ENCODE measurements around the gene AKR1C1. TPM values are rescaled to one million over a fixed set of nuclear protein-coding genes. Genes with fewer than 3 reads are reported as not detected.

The AKR1C1 gene
- total and polyA plus RNA-seq, 9 of the 15 experiments (the other 6 are each of a cell fraction or from before 2014, with no cell fraction given) = 43.5 to 180 (median 82.4) TPM

DNA sequence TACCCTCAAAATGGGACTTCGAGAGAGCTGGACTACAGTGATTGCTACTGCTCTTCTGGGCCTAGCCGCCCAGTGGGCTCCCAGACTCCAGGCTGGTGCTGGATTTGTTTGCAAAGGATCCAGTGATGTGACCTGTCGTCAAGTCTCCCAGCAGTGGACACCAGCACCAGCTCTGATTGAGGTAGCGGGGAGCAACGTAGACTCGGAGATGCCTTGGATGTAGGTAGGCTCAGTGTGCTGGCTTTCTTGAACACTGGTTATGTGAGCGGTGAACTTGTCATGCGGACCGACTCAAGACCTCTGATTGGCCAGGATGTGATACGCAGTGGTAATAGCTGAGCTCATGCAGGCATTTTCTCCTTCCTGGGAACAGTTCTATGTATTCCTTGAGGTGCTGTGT lies 21.0 kb downstream of the AKR1C1 start:
- in situ Hi-C loops (cut with MboI) = loop anchor here (5.0 kb wide), 2 partner anchors 137 to 298 kb away; no protein-coding TSS in a partner anchor
- WGBS (ENCODE audit: insufficient coverage, low coverage, missing lambda C conversion rate) = 86% methylated on average over 10 of the region's 10 CpGs
- Histone ChIP-seq H3K9me3 (replicated peaks; ENCODE audit: control insufficient read depth, insufficient read depth, low read depth, low read length) (no peaks in the 10 kb centered on the region; the same call in 1 of the 2 replicates), H3K4me2 (ENCODE audit: insufficient read depth, low read length) (no peak overlapping the region), H3K9me1 (ENCODE audit: control insufficient read depth, insufficient read depth, low read length) (no peaks in the 10 kb centered on the region), H3K27me3 (ENCODE audit: control insufficient read depth in 2 of 2, insufficient read depth in 2 of 2, low read length in 2 of 2) (no peaks in the 10 kb centered on the region), H3K36me3 (ENCODE audit: control insufficient read depth, insufficient read depth, low read length) (no peaks in the 10 kb centered on the region), H3K79me2 (ENCODE audit: control insufficient read depth, insufficient read depth, low read length) (no peaks in the 10 kb centered on the region), H3K4me1 (replicated peaks in 1 of 2; ENCODE audit: control insufficient read depth in 2 of 2, insufficient read depth in 2 of 2, low read length in 2 of 2) (peaks cover 18 to 20% of the 10 kb centered on the region in 2 experiments; a peak in 4 of 5 replicates), H3K4me3 (no peak overlapping the region), H3K9ac (ENCODE audit: insufficient read depth in 1 of 2, low read depth in 2 of 2, low read length in 2 of 2) (no peak overlapping the region), H4K20me1 (replicated peaks; ENCODE audit: control insufficient read depth, insufficient read depth, low read length) (no peaks in the 10 kb centered on the region), H3K27ac (ENCODE audit: extremely low read depth, low read depth, low read length) (no peak overlapping the region), H2AFZ (ENCODE audit: low read depth, low read length) (no peak overlapping the region)
- DNase-seq (ENCODE audit: extremely low read depth in 1 of 4, low spot score in 3 of 4) (no peak), FAIRE-seq (no peak), ATAC-seq (no peak)
- ChIA-PET CTCF (ENCODE audit: low intra/inter-chr PET ratio) (no interaction called here), POLR2A (interaction anchor here (0.6 to 1.3 kb wide), 2 partner anchors 116 to 1218 kb away, joined by 3 to 4 read pairs; no protein-coding TSS in a partner anchor)
- no TSS peak for BruUV-seq (replicated peaks)
- intact Hi-C loops (cut with micrococcal nuclease) = loop anchor here (5.0 to 10.0 kb wide), 4 partner anchors 88 to 451 kb away; no protein-coding TSS in a partner anchor
- TF ChIP-seq, protein P1, sequence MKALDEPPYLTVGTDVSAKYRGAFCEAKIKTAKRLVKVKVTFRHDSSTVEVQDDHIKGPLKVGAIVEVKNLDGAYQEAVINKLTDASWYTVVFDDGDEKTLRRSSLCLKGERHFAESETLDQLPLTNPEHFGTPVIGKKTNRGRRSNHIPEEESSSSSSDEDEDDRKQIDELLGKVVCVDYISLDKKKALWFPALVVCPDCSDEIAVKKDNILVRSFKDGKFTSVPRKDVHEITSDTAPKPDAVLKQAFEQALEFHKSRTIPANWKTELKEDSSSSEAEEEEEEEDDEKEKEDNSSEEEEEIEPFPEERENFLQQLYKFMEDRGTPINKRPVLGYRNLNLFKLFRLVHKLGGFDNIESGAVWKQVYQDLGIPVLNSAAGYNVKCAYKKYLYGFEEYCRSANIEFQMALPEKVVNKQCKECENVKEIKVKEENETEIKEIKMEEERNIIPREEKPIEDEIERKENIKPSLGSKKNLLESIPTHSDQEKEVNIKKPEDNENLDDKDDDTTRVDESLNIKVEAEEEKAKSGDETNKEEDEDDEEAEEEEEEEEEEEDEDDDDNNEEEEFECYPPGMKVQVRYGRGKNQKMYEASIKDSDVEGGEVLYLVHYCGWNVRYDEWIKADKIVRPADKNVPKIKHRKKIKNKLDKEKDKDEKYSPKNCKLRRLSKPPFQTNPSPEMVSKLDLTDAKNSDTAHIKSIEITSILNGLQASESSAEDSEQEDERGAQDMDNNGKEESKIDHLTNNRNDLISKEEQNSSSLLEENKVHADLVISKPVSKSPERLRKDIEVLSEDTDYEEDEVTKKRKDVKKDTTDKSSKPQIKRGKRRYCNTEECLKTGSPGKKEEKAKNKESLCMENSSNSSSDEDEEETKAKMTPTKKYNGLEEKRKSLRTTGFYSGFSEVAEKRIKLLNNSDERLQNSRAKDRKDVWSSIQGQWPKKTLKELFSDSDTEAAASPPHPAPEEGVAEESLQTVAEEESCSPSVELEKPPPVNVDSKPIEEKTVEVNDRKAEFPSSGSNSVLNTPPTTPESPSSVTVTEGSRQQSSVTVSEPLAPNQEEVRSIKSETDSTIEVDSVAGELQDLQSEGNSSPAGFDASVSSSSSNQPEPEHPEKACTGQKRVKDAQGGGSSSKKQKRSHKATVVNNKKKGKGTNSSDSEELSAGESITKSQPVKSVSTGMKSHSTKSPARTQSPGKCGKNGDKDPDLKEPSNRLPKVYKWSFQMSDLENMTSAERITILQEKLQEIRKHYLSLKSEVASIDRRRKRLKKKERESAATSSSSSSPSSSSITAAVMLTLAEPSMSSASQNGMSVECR (CRISPR knock-in tag; IDR thresholded peaks at IDR 0.05) = no peak
- no peak for TF ChIP-seq ASH1L (IDR thresholded peaks at IDR 0.05; ENCODE audit: borderline replicate concordance, low read depth, partially characterized antibody)
- TF ChIP-seq JUND (IDR thresholded peaks at IDR 0.05; ENCODE audit: borderline replicate concordance, low read depth, low read length) = no peak
- TF ChIP-seq JUND (tag; IDR thresholded peaks at IDR 0.05; ENCODE audit: borderline replicate concordance, low read depth, low read length) = no peak
- TF ChIP-seq COPS2 (conservative IDR thresholded peaks at IDR 0.05) = no peak
- TF ChIP-seq LCOR (CRISPR knock-in tag; IDR thresholded peaks at IDR 0.05) = no peak
- no peak for TF ChIP-seq KLF6 (CRISPR knock-in tag; IDR thresholded peaks at IDR 0.05; ENCODE audit: borderline replicate concordance)
- no peak for TF ChIP-seq ZNF184 (CRISPR knock-in tag; IDR thresholded peaks at IDR 0.05)
- no peak for TF ChIP-seq GABPB1 (CRISPR knock-in tag; IDR thresholded peaks at IDR 0.05)
- TF ChIP-seq ZNF780A (CRISPR knock-in tag; IDR thresholded peaks at IDR 0.05) = no peak
- TF ChIP-seq, protein P2, sequence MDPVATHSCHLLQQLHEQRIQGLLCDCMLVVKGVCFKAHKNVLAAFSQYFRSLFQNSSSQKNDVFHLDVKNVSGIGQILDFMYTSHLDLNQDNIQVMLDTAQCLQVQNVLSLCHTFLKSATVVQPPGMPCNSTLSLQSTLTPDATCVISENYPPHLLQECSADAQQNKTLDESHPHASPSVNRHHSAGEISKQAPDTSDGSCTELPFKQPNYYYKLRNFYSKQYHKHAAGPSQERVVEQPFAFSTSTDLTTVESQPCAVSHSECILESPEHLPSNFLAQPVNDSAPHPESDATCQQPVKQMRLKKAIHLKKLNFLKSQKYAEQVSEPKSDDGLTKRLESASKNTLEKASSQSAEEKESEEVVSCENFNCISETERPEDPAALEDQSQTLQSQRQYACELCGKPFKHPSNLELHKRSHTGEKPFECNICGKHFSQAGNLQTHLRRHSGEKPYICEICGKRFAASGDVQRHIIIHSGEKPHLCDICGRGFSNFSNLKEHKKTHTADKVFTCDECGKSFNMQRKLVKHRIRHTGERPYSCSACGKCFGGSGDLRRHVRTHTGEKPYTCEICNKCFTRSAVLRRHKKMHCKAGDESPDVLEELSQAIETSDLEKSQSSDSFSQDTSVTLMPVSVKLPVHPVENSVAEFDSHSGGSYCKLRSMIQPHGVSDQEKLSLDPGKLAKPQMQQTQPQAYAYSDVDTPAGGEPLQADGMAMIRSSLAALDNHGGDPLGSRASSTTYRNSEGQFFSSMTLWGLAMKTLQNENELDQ (CRISPR knock-in tag; IDR thresholded peaks at IDR 0.05; ENCODE audit: borderline replicate concordance) = no peak
- no peak for TF ChIP-seq ZNF282 (CRISPR knock-in tag; IDR thresholded peaks at IDR 0.05)
- no peak for TF ChIP-seq ZNF584 (CRISPR knock-in tag; IDR thresholded peaks at IDR 0.05; ENCODE audit: low read depth)
- TF ChIP-seq, protein P3, sequence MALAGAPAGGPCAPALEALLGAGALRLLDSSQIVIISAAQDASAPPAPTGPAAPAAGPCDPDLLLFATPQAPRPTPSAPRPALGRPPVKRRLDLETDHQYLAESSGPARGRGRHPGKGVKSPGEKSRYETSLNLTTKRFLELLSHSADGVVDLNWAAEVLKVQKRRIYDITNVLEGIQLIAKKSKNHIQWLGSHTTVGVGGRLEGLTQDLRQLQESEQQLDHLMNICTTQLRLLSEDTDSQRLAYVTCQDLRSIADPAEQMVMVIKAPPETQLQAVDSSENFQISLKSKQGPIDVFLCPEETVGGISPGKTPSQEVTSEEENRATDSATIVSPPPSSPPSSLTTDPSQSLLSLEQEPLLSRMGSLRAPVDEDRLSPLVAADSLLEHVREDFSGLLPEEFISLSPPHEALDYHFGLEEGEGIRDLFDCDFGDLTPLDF (CRISPR knock-in tag; IDR thresholded peaks at IDR 0.05) = no peak
- no peak for TF ChIP-seq NR4A1 (CRISPR knock-in tag; IDR thresholded peaks at IDR 0.05)
- TF ChIP-seq NR4A1 (tag; IDR thresholded peaks at IDR 0.05) = no peak
